ENCODE results near the gene UQCRFS1.

GRCh38 chr19:29206453-29206852 lies 6.5 kb downstream of the UQCRFS1 start:
- no peak for TF ChIP-seq CTCF (optimal IDR thresholded peaks at IDR 0.05 in 1 of 3, IDR thresholded peaks at IDR 0.05 in 1 of 3, conservative IDR thresholded peaks at IDR 0.05 in 1 of 3; ENCODE audit: extremely low read depth in 1 of 3, insufficient read depth in 2 of 3, low read length in 3 of 3)
- no peak for TF ChIP-seq EZH2 (IDR thresholded peaks at IDR 0.05; ENCODE audit: low read length)
